ENCODE measurements around the gene SOX13.
"Not testable (repeated sequence)": the region's sequence is repeated elsewhere in the genome, so short reads cannot be mapped to it uniquely, and the experiment has no call there.

The SOX13 gene

DNA sequence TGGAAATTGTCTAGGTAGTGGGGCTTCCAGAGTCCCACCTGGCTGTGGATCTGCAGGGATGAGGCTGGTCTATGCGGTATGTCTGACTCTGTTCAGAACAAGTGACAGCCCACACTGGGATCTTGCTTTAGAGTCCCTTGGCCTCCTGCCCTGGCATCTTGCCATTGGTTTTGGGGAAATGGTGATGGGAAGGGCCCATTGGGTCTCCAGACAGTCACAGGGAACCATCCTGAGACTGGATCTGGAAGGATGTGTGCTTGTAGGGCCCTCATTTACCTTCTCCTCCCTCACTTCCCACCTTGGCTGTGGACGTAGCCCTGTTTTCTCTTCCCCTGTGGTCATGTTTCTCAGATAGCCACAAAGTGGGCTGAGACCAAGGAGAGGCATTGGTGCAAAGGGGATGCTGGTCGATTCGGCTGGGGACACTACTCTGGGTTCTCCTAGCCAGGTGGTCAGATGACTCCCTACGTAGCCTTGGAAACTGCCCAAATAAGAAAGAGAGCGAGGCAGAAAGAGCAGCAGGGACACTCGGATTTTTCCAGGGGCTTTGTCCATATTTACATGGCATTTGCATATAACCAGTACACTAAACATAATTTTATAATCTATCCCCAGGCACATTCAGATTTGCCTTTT lies 15.1 kb downstream of the SOX13 start:
- no peak for DNase-seq (ENCODE audit: low read depth in 2 of 2)

DNA sequence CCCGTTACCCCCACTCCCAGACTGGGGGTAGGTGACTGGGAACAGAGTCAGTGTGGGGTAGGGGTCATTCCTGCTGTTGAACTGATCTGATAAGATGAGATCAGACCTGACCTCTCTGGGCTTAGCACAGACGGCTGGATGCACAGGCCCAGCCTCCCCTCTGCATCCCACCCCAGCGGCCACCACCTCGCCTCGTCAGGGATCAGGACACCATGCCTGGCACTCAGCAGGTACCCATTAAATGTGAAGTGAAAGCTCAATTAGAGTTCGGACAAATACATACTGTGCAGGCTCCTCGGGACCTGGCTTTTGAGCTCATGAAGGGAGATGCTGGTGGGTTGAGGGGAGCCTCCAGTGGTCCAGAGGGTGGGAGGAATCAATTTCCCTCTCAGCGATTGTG lies 15.7 kb downstream of the SOX13 start:
- no peak for DNase-seq (ENCODE audit: low read depth in 2 of 2)

GRCh38 chr1:204089044-204089751 lies 16.3 kb downstream of the SOX13 start:
- DNase-seq (ENCODE audit: low read depth in 2 of 2), result no peak

GRCh38 chr1:204090132-204090531 lies 17.2 kb downstream of the SOX13 start:
- DNase-seq (ENCODE audit: low read depth in 2 of 2), result not testable (repeated sequence)

GRCh38 chr1:204091066-204091465 lies 18.2 kb downstream of the SOX13 start:
- DNase-seq (ENCODE audit: low read depth in 2 of 2), result no peak

- no peak for DNase-seq (ENCODE audit: low read depth in 2 of 2)
These were observed 18.9 kb downstream of the SOX13 start for GRCh38 chr1:204091787-204092312.

DNA sequence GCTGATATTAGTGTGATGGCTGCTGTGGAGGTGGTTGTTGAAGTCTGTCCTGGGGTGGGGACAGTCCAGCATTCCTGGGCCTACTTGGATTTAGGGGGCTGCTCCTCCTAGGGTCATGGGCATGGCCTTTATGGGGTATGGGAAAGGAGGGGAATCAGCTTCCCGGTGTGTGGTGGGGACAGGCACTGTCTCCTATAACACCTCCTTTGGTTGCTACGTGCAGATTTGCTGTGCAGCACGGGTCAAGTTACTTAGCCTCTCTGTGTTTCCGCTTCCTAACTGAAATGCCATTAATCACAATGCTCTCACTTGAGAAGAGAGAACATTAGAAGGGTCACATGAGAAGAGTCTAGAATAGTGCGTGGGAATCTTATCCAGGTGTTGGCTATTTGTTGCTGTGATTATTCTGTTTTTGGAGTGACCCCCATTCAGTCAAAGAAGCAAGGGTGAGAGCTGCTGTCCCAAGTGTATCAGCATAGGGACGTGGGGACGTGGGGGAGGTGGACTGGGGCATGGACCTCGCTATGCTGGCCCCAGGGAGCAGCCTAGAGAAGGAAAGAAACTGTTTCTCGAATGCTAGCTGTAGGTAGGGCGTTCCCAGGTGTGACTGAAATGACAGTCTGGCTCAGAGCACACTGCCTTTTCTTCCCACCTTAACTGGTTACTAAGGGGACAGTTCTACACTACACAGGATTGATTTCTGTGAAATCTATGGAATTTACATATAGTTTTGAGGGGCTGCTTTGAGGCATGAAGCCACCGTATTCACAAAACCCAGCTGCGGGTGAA lies 19.9 kb downstream of the SOX13 start:
- no peak for DNase-seq (ENCODE audit: low read depth in 2 of 2)

DNA sequence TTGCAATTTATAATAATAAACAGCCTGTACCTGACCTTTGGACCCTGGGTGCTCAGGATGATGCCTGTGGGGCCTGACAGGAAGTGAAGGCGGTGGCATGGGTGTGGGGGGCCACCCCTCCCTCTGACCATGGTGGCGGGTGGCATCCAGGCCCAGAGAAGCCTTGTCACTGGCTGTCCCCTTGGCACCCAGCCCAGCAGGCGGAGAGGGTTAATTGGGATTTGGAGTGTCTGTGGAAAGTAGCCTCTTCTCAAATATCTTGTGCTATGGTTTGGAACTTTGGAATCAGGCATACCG lies 20.5 kb downstream of the SOX13 start:
- DNase-seq (ENCODE audit: low read depth in 2 of 2), result no peak

- DNase-seq (ENCODE audit: low read depth in 2 of 2), result no peak
These were observed 20.9 kb downstream of the SOX13 start for GRCh38 chr1:204093781-204094180.

GRCh38 chr1:204094313-204094729 lies 21.4 kb downstream of the SOX13 start:
- DNase-seq (ENCODE audit: low read depth in 2 of 2), result no peak

DNA sequence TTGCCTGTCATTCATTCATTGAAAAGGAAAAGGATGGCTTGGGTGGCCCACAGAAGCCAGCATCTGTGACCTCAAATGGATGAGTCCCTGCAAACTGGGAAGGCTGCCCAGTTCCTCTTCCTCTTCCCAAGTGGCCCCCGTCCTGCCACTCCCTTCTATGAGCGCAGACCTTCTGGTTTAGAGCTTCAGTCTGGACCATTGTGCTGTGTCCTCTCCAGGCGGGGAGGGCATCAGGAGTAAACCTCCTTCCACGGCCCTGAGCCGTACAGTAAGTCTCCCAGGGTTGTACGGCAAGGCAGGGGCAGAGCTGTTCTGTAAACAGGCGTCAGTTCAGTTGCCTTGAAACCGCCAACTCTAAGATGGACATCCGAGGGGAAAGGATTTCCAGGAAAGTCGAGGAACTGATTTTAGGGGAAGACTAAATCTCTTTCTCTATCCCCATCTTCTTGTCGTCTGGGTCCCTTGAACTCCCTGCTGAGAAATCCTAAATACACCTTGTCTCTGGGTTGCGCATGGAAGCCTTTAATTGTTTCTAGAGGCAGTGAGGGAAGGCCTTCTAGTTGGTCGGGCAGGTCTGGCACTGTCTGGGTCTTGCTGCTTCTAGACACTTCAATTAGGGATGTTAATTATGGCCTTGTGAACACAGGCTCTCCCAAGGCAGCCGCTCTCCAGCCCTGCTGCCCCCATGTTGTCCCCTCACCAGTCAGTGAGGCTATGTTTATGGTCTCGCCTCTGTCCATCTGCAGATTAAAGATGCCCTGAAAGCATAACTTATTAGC lies 22.1 kb downstream of the SOX13 start:
- no peak for DNase-seq (ENCODE audit: low read depth in 2 of 2)

DNA sequence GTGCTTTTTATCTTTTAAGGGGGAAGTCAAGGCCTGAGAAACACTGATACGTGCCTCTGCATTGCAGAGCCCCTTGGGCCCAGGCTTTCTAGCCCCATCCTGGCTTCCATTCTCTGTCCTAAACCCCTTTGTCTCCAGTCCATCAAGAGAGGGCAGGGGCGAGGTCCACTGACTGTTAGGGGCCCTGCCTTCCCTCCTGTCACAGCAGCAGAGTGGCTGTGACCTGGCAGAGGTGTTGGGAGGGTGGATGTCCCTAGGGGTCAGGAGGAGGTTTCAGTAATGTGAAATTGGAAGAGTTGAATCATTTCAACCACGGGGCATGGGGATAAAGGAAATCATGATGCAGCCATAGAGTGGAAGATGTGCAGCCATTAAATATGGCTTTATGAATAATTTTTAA lies 24.0 kb downstream of the SOX13 start:
- DNase-seq (ENCODE audit: low read depth in 2 of 2), result no peak

DNA sequence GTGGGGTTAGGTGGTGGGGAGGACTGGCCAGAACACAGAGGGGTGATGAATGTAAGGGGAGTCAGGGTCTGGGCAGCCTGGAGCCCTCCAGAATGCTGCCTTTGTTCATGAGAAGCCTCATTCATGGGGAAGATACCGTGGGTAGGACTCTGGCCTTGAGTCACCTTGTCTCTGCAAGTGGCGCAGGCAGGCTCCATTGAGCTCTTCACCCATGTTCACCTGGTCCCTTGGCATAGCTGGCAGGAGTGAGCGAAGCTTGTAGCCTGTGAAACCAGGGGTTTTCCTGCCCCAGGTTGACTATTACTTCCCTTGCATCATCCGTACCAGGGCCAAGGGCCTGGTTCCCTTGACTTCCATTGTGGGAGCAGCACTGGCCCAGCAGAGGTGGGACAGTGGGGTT lies 25.8 kb downstream of the SOX13 start:
- DNase-seq (ENCODE audit: low read depth in 2 of 2), result no peak

DNA sequence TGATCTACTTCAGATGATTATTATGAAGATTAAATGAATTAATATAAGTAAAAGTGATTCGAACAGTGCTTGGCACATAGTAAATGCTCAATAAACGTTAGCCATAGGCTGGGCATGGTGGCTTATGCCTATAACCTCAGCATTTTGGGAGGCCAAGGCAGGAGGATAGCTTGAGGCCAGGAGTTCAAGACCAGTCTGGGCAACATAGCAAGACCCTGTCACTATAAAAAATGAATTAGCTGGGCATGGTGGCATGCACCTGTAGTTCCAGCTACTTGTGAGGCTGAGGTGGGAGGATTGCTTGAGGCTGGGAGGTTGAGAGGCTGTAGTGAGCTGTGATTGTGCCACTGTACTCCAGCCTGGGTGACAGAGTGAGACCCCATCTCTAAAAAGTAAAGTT lies 26.8 kb downstream of the SOX13 start:
- not testable (repeated sequence) for DNase-seq (ENCODE audit: low read depth in 2 of 2)

DNA sequence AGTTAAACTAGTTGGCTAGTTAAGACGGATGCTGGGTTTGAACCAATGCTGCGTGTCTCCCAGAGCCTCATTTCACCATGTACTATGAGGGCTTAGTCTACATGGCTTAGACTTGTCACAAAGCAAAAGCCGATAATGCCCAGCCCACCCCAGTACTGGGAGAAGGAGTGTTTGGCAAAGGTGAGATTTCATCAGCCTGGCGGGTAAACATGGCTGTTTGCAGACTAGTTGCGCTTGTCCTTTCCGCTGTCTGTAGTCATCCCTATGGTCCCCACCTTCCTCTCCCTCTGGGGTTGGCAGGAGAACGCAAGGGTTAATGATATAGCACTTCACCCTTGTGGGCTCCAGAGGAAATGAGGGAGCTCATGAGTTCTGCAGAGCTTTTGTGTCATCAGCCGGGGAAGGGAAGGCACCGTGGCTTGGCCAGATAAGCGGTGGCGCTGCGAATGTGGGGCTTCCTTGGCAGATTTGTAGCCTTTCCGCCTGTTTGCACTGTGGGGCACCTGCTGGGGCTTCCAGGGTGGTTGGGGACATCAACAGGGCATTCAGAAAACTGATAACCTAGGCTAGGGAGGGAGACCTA lies 29.2 kb downstream of the SOX13 start:
- DNase-seq (ENCODE audit: low read depth in 2 of 2), result no peak

DNA sequence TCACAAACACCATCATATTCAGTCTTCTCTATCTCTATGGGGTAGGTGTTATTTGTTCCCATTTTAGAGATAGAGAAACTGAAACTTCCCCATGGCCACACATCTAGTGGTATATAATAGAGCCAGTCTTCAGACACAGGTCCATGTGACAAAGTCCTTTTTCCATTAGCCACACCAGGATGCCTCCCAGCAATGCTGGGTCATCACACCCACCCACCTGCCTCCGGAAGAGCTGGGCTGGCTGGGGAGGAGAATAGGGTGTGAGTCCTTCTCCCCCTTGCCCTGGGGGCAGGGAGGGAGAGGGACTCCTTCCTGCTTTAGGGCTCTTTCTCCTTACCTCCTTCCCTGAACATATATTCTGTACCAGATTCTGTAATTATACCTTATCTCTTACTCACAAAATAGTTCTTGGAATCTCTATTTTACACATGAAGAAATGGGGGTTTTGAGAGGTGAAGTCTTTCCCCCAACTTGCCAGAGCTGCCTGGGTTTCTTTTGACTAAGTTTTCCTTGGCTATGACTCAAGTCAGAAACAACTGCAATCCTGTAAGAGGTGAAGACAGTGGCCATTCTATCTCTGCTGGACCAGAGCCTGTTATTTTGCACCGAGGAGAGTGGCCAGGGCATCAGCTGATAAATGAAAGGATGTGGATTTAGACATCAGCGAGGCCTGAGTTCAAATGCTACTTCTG lies 30.0 kb downstream of the SOX13 start:
- DNase-seq (ENCODE audit: low read depth in 2 of 2), result no peak

DNA sequence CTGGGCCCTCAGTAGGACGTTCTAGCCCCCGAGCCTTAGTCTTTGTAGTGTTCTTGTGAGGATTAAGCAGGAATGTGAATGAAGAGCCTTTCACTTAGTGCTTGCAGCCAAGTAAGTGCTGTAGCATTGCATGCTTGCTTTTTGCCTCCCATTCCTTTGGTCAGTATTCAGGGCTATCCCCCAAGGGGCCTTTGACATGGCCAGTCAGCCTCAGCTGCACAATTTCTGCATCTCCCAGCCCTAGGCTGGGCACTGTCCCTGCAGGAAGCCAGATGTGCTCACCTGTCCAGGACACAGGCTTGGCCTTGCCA lies 30.5 kb downstream of the SOX13 start:
- no peak for DNase-seq (ENCODE audit: low read depth in 2 of 2)

DNA sequence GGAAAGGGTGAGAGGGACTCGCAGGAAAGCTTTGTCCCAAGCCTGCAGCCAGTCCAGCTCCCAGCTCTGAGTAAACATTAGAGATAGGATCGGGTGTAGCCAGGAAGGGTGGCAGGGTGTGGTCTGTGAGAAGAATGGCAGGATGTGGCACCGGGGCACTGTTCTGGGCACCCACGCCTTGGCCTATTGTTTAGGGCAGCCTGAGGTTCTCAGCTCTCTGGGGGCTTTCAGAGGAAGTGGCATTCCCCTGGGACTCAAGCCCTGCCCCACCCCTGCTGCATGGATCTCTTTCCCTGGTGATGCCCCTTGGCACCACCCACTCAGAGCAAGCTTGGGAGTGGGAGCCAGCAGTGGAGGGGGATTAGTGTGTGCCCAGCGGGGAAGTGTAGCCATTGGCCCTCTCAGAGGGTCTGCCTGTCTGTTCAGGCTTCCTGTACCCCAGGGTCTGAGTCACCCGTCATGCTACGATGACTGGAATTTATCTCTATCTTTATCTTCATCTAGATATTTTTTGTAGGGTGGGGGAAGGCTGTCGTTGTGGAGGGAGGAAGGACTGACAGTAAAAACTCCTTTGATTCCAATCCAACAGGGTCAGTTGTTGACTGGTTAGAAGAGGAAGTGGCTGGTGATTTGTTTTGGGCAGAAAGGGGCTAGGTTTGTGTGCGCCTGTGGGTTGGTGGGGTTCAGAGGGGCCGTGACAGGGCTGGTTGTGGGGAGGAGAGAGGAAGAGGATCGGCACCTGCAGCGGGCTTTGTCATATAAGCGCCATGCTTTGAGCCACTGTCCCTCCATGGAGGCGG lies 31.6 kb downstream of the SOX13 start:
- DNase-seq (ENCODE audit: low read depth in 2 of 2), result no peak

- no peak for DNase-seq (ENCODE audit: low read depth in 2 of 2)
These were observed 32.2 kb downstream of the SOX13 start for GRCh38 chr1:204105131-204105515.

- DNase-seq (ENCODE audit: low read depth in 2 of 2), result no peak
These were observed 33.9 kb downstream of the SOX13 start for GRCh38 chr1:204106825-204107224.
